NCI-H510A (cell line): ENCODE measurements around the gene ZC3H18.

Experiments
- DNase-seq: peaks from one replicate; lab custom pipeline; 2025; lab: John Stamatoyannopoulos, UW

The ZC3H18 gene

GRCh38 chr16:88569985-88570690, at the start of gene ZC3H18:
Gene ZC3H18, plus strand, starts transcription at chr16:88570403. Its CDS starts 6,721 bp downstream, at chr16:88577124.
- peak; percentile 87 for DNase-seq

GRCh38 chr16:88521674-88522073, 48.5 kb upstream of the ZC3H18 start:
- no peak for DNase-seq

- DNase-seq = no peak
Observed at GRCh38 chr16:88522276-88522949, 47.8 kb upstream of the ZC3H18 start.

- no peak for DNase-seq
Observed at GRCh38 chr16:88523309-88524161, 46.7 kb upstream of the ZC3H18 start.

GRCh38 chr16:88524274-88524972, 45.8 kb upstream of the ZC3H18 start:
- no peak for DNase-seq

- DNase-seq = no peak
Observed at GRCh38 chr16:88524973-88525662, 45.1 kb upstream of the ZC3H18 start.

- DNase-seq = no peak
Observed at GRCh38 chr16:88525663-88525990, 44.6 kb upstream of the ZC3H18 start.

GRCh38 chr16:88526008-88526905, 43.9 kb upstream of the ZC3H18 start:
- DNase-seq = no peak

GRCh38 chr16:88526906-88527185, 43.4 kb upstream of the ZC3H18 start:
- DNase-seq = no peak

GRCh38 chr16:88527186-88527936, 42.8 kb upstream of the ZC3H18 start:
- no peak for DNase-seq

GRCh38 chr16:88527937-88528743, 42.1 kb upstream of the ZC3H18 start:
- DNase-seq = no peak

- no peak for DNase-seq
Observed at GRCh38 chr16:88528902-88529318, 41.3 kb upstream of the ZC3H18 start.

GRCh38 chr16:88529596-88529995, 40.6 kb upstream of the ZC3H18 start:
- DNase-seq = no peak

GRCh38 chr16:88530051-88530857, 39.9 kb upstream of the ZC3H18 start:
- no peak for DNase-seq

GRCh38 chr16:88530858-88531203, 39.4 kb upstream of the ZC3H18 start:
- DNase-seq = no peak

- DNase-seq = no peak
Observed at GRCh38 chr16:88531346-88531745, 38.9 kb upstream of the ZC3H18 start.

GRCh38 chr16:88531931-88532433, 38.2 kb upstream of the ZC3H18 start:
- DNase-seq = no peak
